Eye (tissue), 1 donor: ENCODE measurements around the gene MRPL46.

Source experiments
- DNase-seq: peaks from one replicate; pipeline ENCODE4 v3.0.0-alpha.2; 2015

Gene MRPL46

DNA sequence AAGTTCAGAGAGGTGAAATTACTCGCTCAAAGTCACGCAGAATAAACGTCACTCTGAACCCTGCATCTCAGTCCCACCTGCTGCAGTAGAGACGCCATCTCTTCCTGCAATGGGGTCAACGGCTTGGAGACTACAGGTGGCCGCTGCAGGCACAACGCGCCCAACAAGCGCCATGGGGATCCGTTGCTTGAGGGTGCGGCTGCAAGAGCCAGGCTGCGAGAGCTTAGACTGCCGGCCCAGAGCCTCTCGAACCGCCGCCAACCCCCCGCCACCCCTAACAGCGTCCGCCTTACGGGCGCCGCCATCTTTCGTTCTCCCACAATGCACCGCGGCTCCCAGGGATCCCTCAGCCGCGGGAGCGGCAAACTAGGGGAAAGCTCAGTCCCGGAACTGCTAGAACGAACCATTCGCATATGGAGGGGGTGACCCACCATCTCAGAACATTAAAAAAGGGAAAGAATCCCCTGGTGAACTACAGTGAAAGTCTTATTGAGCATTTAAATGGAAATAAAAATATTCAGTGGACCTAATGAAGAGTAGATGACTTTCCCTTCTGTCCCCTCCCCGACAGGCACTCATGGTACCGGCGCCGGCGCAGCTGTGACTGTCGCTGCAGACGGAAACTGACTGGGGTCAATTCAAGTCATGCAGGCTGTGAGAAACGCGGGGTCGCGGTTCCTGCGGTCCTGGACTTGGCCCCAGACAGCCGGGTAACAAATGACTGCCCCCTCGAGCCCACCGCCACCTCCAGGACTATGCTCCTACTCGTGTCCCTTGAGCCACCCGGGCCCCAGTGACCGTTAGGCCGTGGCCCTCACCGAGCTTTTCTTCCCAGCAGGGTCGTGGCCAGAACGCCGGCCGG, at the start of gene MRPL46, which contains the start of gene MRPS11:
TSS of gene MRPL46 (minus strand) at position 316 of the 862 bp plus-strand sequence. CDS start at position 305, 11 bp downstream.
TSS of gene MRPS11 (plus strand) at position 636 of the 862 bp plus-strand sequence. CDS start at position 646, 10 bp downstream.
- peak; percentile 98 for DNase-seq

DNA sequence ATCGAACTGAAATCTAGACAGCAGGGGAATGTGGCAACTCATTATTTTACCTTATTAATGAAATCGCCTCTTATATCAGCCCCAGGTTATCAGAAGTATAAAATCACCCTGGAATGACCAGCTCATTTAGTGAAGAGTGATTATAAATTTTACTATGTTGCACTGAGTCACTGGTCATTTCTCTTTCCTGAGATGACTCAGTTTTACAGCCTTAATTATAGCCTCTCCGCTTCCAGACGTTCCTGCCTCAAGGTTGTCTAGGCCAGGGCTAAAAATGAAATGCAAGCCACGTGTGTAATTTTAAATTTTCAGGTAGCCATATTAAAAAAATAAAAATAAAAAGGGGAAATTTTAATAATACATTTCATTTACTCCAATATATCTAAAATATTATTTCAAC, 46.0 kb upstream of the MRPL46 start:
- DNase-seq = no peak

GRCh38 chr15:88512601-88513000, 45.4 kb upstream of the MRPL46 start:
- no peak for DNase-seq

- DNase-seq = peak; percentile 54
These were observed 44.9 kb upstream of the MRPL46 start for GRCh38 chr15:88512078-88512477.

DNA sequence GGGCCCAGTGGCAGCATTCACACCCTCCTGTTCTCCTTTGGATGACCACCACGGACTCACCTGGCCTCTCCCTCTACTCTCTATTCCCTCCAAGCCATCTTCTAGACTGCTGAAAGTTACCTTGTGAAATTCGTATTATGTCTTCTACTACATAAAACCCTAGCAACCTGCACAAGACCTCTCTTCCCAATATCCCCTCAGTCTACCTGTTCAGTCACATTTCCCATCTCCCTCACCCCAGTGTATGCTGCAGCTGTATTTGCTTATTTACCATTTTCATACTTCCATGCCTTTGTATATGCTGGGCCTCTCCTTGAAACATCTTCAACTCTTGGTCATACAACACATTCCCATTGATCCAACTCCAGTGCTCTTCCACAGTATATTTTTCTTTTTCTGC, 44.0 kb upstream of the MRPL46 start:
- DNase-seq = no peak

- DNase-seq = no peak
These were observed 42.8 kb upstream of the MRPL46 start for GRCh38 chr15:88509964-88510363.

- DNase-seq = no peak
These were observed 42.1 kb upstream of the MRPL46 start for GRCh38 chr15:88509321-88509720.

- DNase-seq = no peak
These were observed 39.4 kb upstream of the MRPL46 start for GRCh38 chr15:88506628-88507027.

DNA sequence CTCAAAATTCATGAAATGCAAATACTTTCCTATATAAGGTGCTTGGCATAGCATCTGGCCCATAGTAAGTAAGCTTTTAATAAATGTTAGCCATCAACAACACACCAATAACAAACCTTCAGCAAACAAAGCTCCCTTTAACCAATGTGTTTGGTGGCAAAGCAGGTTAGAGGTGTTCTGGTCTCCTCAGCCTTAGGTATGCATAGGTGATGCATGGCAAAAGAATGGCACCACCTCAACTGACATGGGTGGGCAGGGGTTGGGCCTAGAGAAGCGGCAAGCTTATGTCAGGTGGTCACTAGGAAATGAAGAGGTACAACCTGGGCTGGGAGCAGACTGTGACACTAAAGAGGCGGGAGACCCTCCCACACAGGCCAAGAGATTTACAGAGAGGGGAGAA, 38.5 kb upstream of the MRPL46 start:
- no peak for DNase-seq

DNA sequence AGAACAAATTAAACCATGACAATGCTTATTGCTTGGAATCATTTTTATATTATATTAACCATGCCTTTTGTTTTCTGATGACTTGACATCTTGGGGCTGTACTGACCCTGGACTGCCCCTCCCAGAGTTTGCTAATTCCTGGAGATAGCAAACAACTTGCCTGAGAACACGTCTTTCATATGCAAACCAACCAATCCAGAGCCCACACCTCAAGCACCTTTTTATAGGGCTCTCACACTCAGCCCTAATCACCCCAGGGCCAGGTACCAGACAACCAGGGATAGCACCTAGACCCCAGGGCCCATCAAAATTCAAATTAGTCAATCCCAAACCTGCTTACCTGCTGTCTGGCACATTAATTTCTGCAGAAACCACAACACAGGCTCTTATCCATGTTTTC, 37.3 kb upstream of the MRPL46 start:
- no peak for DNase-seq

DNA sequence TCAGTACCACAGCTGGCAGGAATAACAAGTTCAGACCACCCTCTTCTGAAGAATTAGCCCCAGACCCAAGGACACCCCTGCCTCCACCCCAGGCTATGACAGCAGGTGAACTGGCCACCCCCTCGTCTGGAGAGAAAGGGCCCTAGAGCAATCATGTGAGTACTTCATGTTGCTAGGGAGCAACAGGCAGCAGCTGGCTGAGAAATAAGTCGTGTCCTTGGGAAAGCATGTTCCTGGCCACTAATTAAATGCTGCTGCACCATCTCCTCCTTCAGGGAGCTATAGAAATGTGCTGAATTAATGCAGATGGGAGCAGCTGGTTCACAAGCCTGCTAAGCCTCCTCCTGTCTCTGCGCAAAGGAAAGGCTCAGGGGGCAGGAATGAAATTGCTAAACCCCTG, 31.8 kb upstream of the MRPL46 start:
- no peak for DNase-seq

- DNase-seq = no peak
These were observed 30.0 kb upstream of the MRPL46 start for GRCh38 chr15:88497109-88497765.

DNA sequence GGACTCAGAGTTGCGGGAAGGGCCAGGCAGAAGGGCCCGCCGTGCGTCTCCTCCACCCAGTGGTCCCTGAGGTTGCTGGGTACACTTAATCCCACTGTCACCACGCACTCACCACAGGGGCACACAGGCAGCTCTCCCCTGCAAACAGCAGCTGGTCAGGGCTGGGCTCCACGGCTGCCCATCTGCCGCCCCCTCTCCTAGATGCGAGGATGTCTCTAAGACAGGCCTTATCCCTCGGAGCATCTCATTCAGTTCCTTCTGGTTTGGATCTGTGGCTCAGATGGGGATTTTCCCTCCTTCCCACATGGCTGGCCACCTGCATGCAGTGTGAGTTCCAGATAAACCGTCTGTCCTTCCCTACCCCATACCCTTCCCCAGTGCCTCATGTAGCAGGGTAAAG, 26.7 kb upstream of the MRPL46 start:
- DNase-seq = peak; percentile 48

GRCh38 chr15:88491158-88491557, 24.0 kb upstream of the MRPL46 start:
- no peak for DNase-seq

- DNase-seq = no peak
These were observed 22.8 kb upstream of the MRPL46 start for GRCh38 chr15:88490036-88490435.

DNA sequence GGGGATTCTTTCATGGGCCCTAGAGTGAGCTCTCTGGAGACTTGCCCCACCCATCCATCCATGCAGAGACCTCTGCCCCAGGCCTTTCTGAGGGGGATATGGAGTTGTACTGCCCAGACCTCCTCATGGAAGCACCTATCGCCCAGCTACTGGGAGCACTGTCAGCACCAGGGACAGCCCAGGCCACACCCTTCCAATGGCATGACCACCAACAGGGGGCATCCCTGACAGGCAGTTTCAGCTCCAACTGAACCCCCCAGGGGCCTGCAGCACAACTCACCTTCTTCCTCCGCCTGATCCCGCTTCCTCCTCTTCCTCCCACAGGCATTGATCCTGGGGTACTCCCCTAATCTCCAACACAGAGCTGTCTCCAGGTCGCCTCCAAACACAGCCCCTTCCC, 22.1 kb upstream of the MRPL46 start:
- no peak for DNase-seq

GRCh38 chr15:88487796-88488523, 20.8 kb upstream of the MRPL46 start:
- no peak for DNase-seq

- no peak for DNase-seq
These were observed 20.1 kb upstream of the MRPL46 start for GRCh38 chr15:88487178-88487795.

DNA sequence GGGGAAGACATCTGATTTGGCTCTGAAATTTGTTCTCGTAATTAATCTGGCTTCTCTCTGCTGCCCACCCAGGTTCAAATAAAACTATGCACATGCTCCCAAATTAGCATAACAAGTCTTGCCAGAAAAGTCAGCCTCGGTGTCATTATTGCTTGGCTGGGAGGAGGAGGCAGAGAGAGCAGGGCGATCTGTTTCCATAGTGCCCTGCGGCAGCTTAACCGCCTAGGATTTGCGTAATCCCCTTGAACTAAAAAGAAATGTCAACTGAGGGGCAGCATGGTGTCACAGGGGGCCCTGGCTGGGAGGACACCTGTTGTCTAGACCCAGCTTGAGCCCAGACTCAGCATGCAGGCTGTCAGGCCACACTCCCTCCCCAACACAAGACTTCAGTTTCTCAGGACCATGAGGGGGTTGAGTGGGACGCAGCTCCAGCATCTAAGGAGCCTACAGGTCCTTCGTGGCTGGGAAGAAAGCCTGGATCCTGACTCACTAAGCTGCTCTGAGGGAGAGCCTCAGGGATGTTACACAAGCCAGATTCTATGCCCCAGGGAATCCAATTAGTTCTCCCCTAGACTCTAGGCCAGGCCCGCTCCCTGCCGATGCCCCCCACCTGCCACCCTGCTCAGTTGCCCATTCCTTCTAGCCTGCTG, 17.6 kb upstream of the MRPL46 start:
- DNase-seq = peak; percentile 81

GRCh38 chr15:88482263-88482662, 15.1 kb upstream of the MRPL46 start:
- DNase-seq = no peak

GRCh38 chr15:88480981-88481380, 13.8 kb upstream of the MRPL46 start:
- no peak for DNase-seq

DNA sequence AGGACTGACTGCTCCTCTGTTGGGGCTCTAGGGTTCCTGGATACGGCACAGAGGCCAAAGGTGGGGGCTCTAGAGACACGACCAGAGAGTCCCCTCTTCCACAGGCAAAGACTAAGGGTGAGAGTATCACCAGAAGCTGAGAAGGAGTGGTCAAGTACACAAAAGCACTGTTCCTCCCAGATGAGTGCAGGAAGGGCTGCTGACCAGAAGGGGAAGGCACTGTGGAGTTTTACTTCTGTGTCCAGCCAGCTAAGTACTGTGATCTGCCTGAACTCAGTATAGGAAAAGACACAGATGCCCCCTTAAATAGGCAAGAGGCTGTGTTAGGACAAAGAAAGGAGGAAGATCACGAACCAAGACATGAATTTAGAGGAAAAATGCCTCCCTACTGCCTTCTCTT, 12.0 kb upstream of the MRPL46 start:
- no peak for DNase-seq

DNA sequence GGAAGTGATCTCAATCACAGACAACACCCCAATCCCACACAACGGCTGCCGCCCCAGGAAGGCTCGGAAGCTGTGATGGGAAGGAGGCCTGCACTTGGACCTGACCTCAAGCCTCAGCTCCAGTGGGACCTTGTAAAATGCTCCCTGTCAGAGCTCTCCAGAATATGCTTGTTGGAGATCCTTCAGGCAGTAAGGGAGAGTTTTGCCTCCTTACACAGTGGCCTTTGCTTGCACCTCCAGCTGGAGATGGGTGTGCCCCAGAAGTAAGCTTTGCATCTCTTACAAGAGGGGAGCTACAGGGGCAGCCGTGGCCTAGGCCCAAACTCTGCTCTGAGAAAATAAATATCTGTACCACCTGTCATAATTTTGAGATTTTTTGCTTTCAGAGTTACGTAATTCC, 10.7 kb upstream of the MRPL46 start:
- no peak for DNase-seq
